Stimulated activated CD8-positive, alpha-beta memory T cell treated with anti-CD3 and anti-CD28 coated beads, Interleukin-4, amount 100 ng/mL, for 4 hours (primary cell): ENCODE data around the gene AQP6.

Experiments used
- DNase-seq, 2 donors: peaks; one replicate each; pipeline ENCODE4 v3.0.0-alpha.2; 2020; ENCODE audit warnings: low read depth in 2 of 2, low spot score in 1 of 2

The AQP6 gene

DNA sequence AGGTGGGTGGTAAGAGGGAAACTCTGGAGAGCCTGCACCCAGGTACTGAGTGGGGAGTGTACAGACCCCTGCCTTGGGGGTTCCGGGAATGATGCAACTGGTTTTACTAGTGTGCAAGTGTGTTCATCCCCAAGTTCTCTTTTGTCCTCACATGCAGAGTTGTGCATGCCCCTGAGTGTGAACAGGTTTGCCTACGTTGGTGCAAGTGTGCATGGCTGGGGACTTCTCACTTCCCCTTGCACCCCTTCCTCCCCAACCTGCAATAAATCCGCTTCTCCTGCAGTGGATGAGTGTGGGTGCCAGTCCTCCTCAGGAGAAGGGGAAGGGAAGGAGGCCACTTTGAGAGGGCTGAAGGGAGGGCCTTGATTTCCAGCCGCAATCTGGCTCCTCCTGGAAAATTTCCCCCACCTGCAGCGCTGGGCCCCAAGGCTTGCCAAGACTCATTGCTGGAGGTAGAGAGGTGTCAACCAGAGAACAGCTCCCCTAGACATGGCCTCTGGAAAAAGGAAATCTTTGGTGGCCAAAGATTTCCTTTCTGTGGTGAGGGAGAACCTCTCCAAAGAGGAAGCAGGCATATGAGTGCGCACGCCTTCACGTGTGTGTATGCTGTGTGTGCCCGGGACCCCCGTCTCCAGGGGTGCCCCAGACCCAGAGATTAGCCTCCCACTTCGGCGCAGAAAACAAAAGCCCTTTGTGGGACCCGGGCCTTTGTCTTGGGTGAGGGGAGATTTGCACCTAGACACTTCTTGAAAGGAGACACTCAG, 16.7 kb upstream of the AQP6 start:
- DNase-seq, result no peak

DNA sequence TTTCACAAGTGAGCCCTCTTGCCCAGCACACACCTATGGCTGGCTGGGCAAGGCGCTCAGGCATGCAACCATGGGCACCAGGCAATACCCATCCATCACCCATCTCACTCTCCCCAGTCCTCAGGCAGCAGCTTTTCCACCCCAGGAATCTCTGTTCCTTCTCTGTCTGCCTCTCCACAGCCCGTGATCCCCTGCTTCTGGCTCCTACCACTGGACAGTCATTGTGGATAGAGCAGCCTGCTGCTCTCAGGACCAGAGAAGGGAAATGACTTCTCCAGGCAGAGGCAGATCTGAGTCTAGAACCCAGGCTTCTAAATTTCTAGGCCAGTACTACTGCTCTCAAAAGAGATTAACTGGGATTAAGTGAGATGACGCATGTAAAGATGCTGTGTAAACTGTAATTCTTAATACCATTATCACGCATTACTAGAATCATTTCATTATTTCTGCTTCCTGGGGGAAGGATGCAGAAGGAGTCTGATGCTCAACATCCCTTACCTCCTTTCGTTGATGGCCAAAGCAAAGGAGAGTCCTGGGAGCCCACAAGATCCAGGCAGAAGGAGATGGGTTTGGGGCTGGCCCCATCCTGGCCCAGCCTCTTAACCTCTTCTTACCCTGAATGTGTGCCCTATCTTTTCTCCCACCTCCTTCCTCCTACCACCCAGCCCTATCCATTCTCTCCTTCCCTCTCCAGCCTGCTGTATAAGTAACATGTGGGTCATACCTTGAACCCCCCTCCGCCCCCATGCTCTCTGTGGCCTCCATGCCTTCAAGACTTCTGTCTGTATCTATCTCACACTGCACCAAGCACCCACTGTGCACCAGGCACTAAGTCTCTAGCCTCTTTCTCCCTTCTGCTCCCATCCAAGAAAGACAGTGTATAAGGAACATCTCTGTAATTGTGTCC, 15.8 kb upstream of the AQP6 start:
- no peak for DNase-seq

DNA sequence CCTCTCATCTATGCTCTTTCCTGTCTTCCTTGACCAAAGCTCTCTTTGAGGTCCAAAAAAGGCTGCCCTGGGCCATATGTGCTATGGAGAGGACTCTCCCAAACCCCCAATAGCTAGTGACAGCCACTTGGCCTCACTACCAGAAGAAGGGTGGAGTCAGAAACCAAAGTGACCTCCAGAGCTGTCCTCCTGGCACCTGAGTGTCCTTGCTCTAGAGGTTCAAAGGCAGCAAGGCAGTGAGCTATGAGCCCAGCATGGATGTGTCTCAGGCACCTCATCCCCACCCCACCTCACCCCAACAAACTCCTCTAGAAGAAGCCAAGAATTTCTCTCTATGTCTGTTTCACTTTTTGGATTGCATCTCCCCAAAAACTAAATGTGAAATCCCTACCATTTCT, 15.2 kb upstream of the AQP6 start:
- DNase-seq, result no peak

DNA sequence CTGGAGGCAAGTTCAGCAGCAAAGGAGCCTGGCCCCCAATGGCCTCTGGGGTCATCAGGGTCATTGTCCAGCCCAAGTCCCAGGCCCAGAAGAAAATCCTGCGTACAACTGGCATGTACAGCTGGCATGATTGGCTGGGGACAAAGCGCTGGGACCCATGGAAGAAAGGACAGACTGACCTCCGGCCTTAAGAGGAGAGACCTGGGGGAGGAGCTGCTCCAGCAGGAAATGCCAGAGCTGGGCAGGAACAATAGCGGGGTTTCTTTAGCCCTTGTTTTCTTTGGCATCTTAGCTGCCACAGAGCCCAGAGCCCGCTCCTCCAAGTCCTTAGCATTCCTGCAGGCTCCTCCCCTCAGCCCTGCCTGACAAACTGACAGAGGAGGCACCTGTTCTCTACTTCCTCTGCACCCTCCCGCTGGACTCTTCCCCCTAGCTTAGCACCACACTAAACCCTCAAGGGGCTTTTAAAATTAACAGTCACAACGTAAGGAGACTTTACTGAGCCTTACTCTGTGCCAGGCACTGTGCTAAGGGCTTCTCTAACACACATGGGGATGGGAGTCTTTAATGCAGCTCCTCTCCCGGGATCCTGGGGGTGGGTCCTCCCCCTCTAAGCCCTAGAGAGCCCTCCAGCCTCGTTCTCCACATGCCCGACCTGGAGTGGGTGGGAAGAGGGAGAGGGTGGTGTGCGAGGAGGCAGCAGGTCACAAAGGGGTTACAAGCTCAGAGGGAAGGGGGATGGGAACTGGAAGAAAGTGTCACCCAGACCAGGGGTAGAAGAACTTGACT, 12.9 kb upstream of the AQP6 start:
- DNase-seq, result no peak

DNA sequence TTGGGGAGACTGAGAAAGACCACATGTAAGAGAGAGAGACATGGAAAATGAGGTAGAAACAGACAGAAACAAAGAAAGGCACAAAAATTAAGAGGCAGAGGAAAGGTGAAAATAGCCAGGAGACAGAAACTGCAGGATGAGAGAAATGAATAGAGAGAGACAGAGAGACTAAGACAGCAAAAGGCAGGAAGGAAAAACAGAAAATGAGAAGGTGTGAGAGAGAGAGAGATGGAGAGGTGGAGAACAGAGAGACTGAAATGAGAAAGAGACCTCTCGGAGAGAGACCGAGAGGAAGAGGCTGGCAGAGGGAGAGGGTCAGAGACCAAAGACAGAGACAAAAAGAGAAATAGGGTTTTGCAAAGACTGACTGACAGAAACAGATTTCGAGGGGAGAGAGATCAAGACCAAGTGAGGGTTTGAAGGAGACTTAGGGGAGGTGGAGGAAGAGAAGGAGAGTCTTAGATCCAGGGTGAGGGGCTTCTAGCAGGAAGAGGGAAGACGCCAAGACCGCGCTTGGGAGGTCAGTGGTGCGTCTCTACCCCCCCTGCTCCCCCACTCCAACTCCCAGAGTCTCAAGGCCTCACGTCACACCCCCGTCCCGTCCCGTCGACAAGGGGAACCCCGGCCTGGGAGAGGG, 12.2 kb upstream of the AQP6 start:
- no peak for DNase-seq

DNA sequence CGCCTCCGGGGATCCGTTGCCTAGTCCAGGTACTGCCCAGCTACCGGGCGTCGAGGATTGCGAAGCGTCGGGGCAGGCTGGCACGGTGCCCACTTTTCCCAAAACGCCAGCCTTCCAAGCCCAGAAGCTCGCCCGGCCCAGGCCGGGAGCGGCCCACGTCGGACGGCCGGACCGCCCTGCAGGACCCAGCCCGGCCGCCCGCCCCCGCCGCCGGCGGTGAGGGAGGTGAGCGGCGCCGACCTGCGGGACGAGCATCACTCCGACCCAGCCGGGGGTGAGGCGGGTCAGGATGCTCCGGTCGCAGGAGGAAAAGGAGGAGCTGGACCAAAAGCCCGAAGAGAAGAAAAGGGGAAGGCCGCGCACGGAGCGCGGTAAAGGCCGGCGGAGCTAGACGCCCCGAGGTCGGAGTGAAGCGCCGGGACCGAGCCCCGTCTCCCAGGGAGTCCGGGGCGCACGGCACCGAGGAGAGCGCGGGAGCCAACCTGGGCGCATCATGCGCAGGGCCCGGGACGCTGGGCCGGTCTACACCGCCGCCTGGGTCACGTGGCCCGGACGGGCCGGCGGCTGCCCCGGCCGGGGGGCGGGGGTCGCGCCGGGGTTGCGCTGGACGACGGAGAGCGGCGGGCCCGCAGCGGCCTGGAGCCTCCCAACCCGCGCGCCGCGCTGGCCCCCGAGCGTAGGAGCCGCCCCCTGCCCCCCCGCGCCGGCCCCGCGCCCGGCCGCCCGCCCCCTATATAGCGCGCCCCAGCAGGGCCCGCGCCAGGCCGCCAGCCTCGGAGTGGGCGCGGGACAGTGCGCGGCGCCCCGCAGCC, 11.4 kb upstream of the AQP6 start, which contains the start of gene AQP5:
AQP5 (plus strand) TSS at position 762 of the 812 bp plus-strand sequence. CDS start 146 bp downstream, outside the sequence.
- no peak for DNase-seq

DNA sequence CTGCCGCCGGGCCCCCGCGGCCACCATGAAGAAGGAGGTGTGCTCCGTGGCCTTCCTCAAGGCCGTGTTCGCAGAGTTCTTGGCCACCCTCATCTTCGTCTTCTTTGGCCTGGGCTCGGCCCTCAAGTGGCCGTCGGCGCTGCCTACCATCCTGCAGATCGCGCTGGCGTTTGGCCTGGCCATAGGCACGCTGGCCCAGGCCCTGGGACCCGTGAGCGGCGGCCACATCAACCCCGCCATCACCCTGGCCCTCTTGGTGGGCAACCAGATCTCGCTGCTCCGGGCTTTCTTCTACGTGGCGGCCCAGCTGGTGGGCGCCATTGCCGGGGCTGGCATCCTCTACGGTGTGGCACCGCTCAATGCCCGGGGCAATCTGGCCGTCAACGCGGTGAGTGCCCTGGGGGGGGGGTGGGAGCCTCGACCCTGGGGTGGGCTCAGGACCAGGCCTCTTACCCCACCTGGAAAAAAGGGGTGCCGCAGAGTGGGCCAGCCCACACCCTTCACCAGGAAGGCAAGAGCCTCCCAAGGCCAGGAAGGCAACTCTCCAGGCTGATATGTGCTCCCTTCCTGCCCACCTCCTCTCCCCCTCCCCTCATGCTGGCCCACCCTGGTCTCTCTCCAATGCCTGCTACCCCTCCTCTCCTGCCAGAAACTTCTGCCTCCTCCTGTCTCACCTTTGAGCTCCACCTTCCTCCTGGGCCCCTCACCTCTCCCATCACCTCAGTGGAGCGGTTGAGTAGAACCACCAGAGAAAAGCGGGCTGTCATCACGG, 10.6 kb upstream of the AQP6 start:
- no peak for DNase-seq

DNA sequence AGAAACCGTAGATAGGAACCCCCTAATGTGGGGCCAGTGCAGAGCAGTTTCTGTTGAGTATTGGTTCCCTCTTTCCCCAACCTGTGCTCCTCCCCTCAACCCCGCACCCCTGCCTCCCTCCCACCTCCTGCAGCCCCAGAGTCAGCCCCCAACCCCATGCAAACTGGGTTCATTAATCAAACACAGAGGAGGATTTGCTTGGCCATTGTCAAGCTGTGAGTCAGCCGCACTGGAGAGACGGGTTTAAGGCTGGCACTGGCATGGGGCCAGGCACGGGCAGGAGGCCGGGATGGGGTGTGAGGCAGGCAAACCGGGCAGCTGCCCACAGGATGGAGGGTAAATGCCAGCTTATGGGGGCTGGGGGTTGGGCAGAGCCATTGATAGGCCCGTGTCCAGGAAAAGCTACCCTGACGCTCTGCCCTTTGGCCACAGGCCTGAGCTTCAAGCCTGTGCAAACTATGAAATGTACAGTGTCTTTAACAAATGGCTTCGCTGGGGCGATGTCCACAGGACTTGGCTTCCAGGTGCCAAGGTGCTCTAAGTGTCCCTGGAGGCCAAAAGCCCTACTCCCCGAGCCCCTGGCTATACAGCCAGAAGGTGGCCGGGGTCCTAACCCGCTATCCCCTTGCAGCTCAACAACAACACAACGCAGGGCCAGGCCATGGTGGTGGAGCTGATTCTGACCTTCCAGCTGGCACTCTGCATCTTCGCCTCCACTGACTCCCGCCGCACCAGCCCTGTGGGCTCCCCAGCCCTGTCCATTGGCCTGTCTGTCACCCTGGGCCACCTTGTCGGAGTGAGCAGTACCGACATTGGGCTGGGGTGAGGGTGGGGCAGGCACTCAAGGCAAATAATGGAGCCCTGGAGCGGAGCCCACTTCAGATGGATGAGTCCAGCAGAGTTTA, 9.6 kb upstream of the AQP6 start:
- DNase-seq, result no peak

DNA sequence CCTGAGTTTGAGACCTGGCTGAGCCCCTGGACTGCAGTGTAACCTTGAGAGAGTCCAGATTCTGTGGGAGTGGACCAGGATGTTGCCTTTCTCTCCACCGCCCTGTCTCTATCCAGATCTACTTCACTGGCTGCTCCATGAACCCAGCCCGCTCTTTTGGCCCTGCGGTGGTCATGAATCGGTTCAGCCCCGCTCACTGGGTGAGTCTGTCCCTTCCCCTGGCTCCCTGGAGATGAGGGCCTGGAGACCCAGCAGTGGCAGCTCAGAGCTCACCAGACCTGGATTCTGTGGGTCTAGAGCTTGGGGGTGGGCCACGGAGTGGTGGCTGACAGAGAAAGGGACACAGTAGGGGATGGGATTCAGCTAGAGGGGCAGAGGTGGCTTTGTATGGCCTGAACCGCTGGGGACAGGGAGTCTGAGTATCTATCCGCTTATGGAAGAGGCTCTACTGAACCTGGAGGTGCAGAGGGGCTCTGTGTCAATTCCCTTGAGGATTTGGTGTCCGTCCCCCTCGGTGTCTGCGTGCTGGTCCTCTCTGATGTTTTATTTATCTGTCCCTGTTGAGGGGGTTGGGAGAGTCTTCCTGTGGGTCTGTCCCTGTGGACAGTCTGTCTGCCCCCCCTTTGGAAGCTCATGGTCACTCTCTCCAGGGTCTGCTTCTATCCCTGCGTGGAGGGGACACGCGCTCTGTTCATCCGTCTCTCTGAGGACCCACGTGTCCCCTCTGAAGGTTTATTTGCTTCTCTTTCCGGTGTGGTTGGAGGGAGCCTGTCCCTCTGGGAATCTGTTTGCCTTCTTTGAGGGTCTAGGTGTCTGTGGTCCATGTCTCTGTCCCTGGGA, 8.6 kb upstream of the AQP6 start:
- DNase-seq, result no peak

DNA sequence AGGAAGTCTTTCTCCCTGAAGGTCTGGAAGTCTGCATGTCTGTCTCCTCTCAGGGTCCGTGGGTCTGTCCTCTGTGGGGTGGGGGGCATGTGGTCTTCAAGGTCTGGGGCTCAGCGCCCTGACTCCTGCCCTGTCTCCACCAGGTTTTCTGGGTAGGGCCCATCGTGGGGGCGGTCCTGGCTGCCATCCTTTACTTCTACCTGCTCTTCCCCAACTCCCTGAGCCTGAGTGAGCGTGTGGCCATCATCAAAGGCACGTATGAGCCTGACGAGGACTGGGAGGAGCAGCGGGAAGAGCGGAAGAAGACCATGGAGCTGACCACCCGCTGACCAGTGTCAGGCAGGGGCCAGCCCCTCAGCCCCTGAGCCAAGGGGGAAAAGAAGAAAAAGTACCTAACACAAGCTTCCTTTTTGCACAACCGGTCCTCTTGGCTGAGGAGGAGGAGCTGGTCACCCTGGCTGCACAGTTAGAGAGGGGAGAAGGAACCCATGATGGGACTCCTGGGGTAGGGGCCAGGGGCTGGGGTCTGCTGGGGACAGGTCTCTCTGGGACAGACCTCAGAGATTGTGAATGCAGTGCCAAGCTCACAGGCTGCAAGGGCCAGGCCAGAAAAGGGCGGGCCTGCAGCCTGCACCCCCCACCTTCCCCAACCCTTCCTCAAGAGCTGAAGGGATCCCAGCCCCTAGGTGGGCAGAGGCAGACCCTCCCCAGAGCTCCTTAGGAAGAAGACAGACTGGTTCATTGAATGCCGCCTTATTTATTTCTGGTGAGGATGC, 7.7 kb upstream of the AQP6 start:
- no peak for DNase-seq

DNA sequence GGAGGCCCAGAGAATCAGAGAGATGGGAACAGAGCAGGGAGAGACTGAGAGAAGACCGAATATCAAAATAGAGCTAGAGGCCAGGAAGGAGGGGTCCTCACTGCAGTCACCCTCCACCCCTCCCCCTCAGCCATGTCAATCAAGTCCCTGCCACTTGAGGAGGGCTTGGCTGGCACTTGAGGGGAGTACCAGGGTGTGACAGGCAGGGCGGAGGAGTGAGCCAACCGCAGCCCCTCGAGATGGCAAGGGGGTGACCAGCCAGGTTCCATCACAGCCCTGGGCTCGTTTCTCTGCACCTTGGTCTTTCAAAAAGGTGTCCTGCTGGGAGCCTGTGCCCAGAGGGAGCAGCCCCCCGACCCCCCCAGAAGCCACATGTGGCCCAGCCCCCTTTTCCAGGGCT, 6.9 kb upstream of the AQP6 start:
- DNase-seq, result no peak

DNA sequence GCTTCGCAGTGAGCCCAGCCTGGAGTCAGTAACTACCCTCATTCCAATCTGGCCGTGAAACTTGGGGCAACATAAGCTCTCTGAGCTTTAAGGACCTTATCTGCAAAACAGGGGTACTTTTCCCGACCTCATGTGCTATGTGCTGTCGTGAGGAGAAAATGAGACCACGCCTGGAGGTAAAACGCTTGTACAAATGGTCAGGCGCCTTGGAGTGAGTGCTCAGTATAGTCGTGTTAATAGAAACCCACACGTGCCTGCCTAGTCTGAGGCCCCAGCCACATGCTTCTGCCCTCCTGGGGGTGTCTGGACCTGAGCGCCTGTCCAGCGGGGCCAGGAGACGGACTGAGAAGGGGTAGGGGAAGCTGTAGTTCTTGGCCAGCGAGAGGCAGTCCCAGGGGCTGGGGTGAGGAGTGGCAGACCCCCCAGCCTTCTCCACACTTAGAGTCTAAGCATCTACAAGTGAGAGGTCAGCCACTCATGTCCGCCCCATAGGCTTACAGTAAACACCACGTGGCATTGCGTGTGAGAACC, 6.2 kb upstream of the AQP6 start:
- no peak for DNase-seq

DNA sequence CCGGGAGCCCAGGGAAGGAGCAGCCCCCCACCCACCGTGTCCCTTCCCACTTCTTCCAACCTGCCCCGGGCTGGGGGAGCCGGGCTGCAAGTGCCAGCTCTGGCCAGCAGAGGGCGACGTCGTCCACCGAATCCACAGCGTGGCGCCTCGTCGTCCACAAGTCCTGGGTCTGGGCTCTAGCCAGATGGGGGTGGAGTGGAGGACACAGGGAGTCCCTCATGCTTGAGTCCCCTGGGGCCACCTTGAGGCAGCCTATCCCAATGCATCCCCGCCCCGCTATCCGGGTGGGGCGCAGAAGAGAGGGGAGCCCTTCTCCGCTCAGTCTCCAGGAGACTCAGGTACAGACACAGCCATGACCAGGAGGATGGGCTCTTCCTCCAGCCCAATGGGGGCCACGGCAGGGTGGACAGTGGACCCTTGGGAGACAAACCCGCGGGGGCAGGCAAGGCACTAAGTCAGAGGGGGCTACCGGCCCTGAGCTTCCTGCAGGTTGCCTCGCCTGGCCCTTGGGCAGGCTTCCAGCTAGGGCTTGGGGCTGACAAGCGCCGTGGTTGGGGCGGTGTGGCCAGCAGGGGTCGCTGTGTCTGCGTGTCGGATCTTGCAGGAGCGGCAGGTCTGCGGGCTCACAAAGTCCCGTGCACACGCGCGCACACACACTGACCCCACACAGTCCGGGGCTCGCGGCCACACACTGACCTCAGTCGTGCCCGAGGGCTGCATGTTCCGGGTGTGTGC, 5.5 kb upstream of the AQP6 start:
- DNase-seq, result peak; percentile 74 to 90

DNA sequence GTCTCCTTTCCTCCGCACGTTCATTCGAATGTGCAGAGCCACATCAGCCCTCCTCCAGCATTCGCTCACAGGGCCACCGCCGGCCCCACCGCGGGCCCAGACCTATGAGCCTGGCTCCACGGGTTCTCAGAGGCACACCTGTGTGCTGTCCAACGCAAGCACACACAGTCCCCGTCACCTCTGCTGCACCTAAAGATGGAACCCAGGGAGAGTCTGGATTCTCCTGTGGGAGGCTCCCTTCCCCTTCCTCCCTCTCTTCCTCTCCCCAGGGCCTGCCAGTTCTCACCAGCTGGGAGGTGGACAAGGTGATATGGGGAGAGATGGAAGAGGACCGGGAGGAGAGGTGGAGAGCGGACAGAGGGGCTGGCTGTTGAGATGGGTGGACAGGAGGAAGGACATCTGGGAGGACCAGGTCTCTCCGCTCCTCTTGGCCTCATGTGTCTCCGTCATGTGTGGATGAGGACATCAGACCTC, 4.9 kb upstream of the AQP6 start:
- DNase-seq, result no peak

DNA sequence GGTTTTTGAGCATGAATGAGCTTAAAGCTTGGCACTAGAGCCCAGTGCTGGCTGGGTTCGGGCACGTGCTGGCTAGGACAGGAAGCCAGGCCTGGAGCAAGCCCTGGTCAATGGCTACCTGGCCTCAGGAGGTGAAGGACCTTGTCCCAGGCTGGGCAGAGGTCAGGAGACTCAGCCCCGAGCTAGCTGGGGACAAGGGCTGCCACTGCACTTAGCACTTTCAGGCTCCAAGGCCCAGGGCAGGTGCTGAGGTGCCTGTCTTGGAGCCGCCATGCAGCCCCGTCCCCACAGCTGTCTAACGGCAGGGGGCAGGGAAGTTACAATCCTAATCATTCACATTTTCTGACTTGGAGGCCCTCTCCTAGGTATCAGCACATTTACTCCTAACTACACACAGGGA, 4.3 kb upstream of the AQP6 start:
- DNase-seq, result no peak

DNA sequence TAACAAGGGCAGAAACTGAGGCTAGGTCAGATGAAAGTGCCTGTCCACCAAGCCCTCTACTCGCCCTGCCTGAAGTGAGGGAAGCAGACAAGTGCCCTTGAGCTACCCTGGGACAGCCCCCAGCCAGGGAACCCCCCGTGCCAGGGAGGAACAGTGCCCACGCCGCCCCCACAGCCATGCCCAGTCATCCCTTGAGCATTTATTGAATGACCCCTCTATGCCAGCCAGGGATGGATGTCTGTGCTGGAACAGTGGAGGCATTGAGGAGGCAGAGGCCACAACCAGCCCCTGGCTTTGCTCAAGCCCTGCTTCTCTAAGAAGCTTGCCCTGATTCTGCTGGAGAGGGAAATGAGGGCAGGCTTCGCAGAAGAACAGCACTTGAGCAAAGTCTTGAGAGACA, 3.7 kb upstream of the AQP6 start:
- no peak for DNase-seq
